GM23338 (cell line): ENCODE data around the gene WDR44. TPM values are rescaled to one million over a fixed set of nuclear protein-coding genes. Genes with fewer than 3 reads are reported as not detected.

Source experiments
- ATAC-seq: fragments of 200-7000 bp; cut with Tn5 transposase; 3 replicates; pipeline ENCODE4 v1.9.1; 2020
- DNase-seq: peaks from one replicate; pipeline ENCODE4 v3.0.0-alpha.2; 2015; ENCODE audit warnings: low spot score
- H2AFZ ChIP-seq: fragments of 200-600 bp; sonication (generic); 2 replicates; pipeline ENCODE4 v1.8.0; 2016; ENCODE audit warnings: antibody characterized with exemption, mild to moderate bottlenecking, moderate library complexity
- H3F3A ChIP-seq: fragments of 200-600 bp; sonication (generic); replicated peaks from 2 replicates; pipeline ENCODE4 v1.8.0; 2017; ENCODE audit warnings: antibody characterized with exemption, mixed run types, low read depth
- H3K27ac ChIP-seq: fragments of 200-600 bp; sonication (generic); 2 replicates; pipeline ENCODE4 v1.6.1; 2016; ENCODE audit warnings: low read depth
- H3K27me3 ChIP-seq: fragments of 200-600 bp; sonication (generic); 2 replicates; pipeline ENCODE4 v1.8.0; 2016; ENCODE audit warnings: mild to moderate bottlenecking, mixed run types, moderate library complexity; ENCODE audit not compliant: insufficient read depth
- H3K36me3 ChIP-seq: fragments of 200-600 bp; sonication (generic); 2 replicates; pipeline ENCODE4 v1.8.0; 2016; ENCODE audit warnings: mild to moderate bottlenecking; ENCODE audit not compliant: insufficient read depth
- H3K4me1 ChIP-seq: fragments of 200-600 bp; sonication (generic); 2 replicates; pipeline ENCODE4 v1.8.0; 2016; ENCODE audit warnings: mild to moderate bottlenecking, moderate library complexity; ENCODE audit not compliant: insufficient read depth
- H3K4me2 ChIP-seq: fragments of 200-600 bp; sonication (generic); 2 replicates; pipeline ENCODE4 v1.7.1; 2017; ENCODE audit warnings: mixed run types
- H3K4me3 ChIP-seq: fragments of 200-600 bp; sonication (generic); 2 replicates; pipeline ENCODE4 v1.6.1; 2016; ENCODE audit warnings: mixed run types
- H3K79me2 ChIP-seq: fragments of 200-600 bp; sonication (generic); replicated peaks from 2 replicates; pipeline ENCODE4 v1.8.0; 2017; ENCODE audit warnings: mild to moderate bottlenecking; ENCODE audit not compliant: insufficient read depth
- H3K9me2 ChIP-seq: fragments of 200-600 bp; sonication (generic); 2 replicates; pipeline ENCODE4 v1.8.0; 2017; ENCODE audit not compliant: insufficient read depth
- H4K20me1 ChIP-seq: fragments of 200-600 bp; sonication (generic); replicated peaks from 2 replicates; pipeline ENCODE4 v1.8.0; 2017; ENCODE audit warnings: mild to moderate bottlenecking; ENCODE audit not compliant: insufficient read depth
- H3K27ac Mint-ChIP-seq: 2 replicates; pipeline ENCODE4 v1.8.0; 2020; ENCODE audit warnings: inconsistent platforms, mild to moderate bottlenecking, moderate library complexity, mixed read lengths
- H3K27me3 Mint-ChIP-seq: 3 replicates; pipeline ENCODE4 v1.8.0; 2022; ENCODE audit warnings: low read depth, mild to moderate bottlenecking, moderate library complexity, mixed read lengths, inconsistent platforms; ENCODE audit not compliant: insufficient read depth, poor library complexity
- H3K36me3 Mint-ChIP-seq: 3 replicates; pipeline ENCODE4 v1.8.0; 2021; ENCODE audit warnings: low read depth, mild to moderate bottlenecking, inconsistent platforms, moderate library complexity, mixed read lengths
- H3K4me1 Mint-ChIP-seq: 3 replicates; pipeline ENCODE4 v1.8.0; 2020; ENCODE audit warnings: mild to moderate bottlenecking, inconsistent platforms, mixed read lengths
- H3K4me3 Mint-ChIP-seq: 3 replicates; pipeline ENCODE4 v1.8.0; 2021; ENCODE audit warnings: moderate library complexity, mild to moderate bottlenecking, inconsistent platforms, mixed read lengths
- H3K9me3 Mint-ChIP-seq: 3 replicates; pipeline ENCODE4 v1.8.0; 2020; ENCODE audit warnings: moderate library complexity, mild to moderate bottlenecking, inconsistent platforms, mixed read lengths
- CREB1 ChIP-seq: fragments of 250-450 bp; sonication (Bioruptor Pico); IDR thresholded peaks from 2 replicates; pipeline ENCODE4 v1.5.0; 2020; ENCODE audit warnings: low read depth, mild to moderate bottlenecking, moderate library complexity
- CTCF ChIP-seq, 2 experiments: fragments of 200-600 bp in 1 of 2; sonication (generic) in 1 of 2; conservative IDR thresholded peaks; 2 replicates each; pipeline versions ENCODE4 v1.5.1 to v1.6.1; 2016 to 2017; ENCODE audit warnings: antibody characterized with exemption in 2 of 2, low read depth in 2 of 2, mild to moderate bottlenecking in 2 of 2, moderate library complexity in 1 of 2
- ETS1 ChIP-seq: IDR thresholded peaks from 2 replicates; pipeline ENCODE4 v1.6.1; 2016; ENCODE audit warnings: antibody characterized with exemption
- EZH2 ChIP-seq: fragments of 200-600 bp; sonication (generic); IDR thresholded peaks from one replicate; pipeline ENCODE4 v1.8.0; 2017; ENCODE audit warnings: antibody characterized with exemption, mild to moderate bottlenecking, low read depth; ENCODE audit not compliant: unreplicated experiment
- EZH2phosphoT487 ChIP-seq: fragments of 200-600 bp; sonication (generic); IDR thresholded peaks from one replicate; pipeline ENCODE4 v1.8.1; 2018; ENCODE audit warnings: antibody characterized with exemption; ENCODE audit not compliant: unreplicated experiment
- JUNB ChIP-seq: IDR thresholded peaks from one replicate; pipeline ENCODE4 v1.6.1; 2016; ENCODE audit warnings: antibody characterized with exemption; ENCODE audit not compliant: unreplicated experiment
- NANOG ChIP-seq: IDR thresholded peaks from 2 replicates; pipeline ENCODE4 v1.6.1; 2016; ENCODE audit warnings: antibody characterized with exemption, borderline replicate concordance
- POLR2AphosphoS5 ChIP-seq: IDR thresholded peaks from 2 replicates; pipeline ENCODE4 v1.6.1; 2016; ENCODE audit warnings: antibody characterized with exemption, low read depth
- REST ChIP-seq: IDR thresholded peaks from one replicate; pipeline ENCODE4 v1.6.1; 2018; ENCODE audit warnings: antibody characterized with exemption; ENCODE audit not compliant: unreplicated experiment
- STAT1 ChIP-seq: IDR thresholded peaks from one replicate; pipeline ENCODE4 v1.6.1; 2016; ENCODE audit warnings: antibody characterized with exemption; ENCODE audit not compliant: unreplicated experiment
- ZNF114 ChIP-seq: fragments of 250-450 bp; sonication (Bioruptor Pico); IDR thresholded peaks from 2 replicates; pipeline ENCODE4 v1.5.0; 2020; ENCODE audit warnings: mild to moderate bottlenecking, moderate library complexity
- ZNF331 ChIP-seq: fragments of 250-450 bp; sonication (Bioruptor Pico); IDR thresholded peaks from 2 replicates; pipeline ENCODE4 v1.5.0; 2020; ENCODE audit warnings: low read depth, mild to moderate bottlenecking, moderate library complexity
- polyA plus RNA-seq: library from polyadenylated mRNA; unstranded; fragments of >200 nt; fragmentation: Nextera tagmentation; extraction: Ambion mirVana; gene quantifications from 2 replicates; pipeline ENCODE4 v1.2.1, GENCODE V29; 2016
- total RNA-seq: library from RNA; depleted of rRNA; stranded (reverse); fragments of >200 nt; shearing (Covaris generic); gene quantifications from 2 replicates; pipeline ENCODE4 v1.2.3, GENCODE V29; 2014

Gene WDR44
- total and polyA plus RNA-seq, 2 experiments from 2014 or later = 17.5 to 21.0 TPM

GRCh38 chrX:118392716-118393115 lies 46.8 kb downstream of the WDR44 start (continued):
- TF ChIP-seq ETS1 = no peak

GRCh38 chrX:118396113-118396512 lies 50.2 kb downstream of the WDR44 start:
- ATAC-seq = no peak
- peaks cover 4% of the 10 kb centered on the region; the same call in 1 of the 2 replicates for H3K36me3 ChIP-seq
- no peak for TF ChIP-seq ZNF331 (CRISPR knock-in tag)
- TF ChIP-seq NANOG = no peak
- TF ChIP-seq POLR2AphosphoS5 = no peak
- no peak for TF ChIP-seq EZH2phosphoT487
- no peak for TF ChIP-seq ZNF114 (CRISPR knock-in tag)
- no peak for TF ChIP-seq JUNB
- no peak for TF ChIP-seq EZH2
- TF ChIP-seq CTCF (conservative IDR thresholded peaks at IDR 0.05; ENCODE audit: low read depth in 2 of 2) = no peak
- TF ChIP-seq CREB1 = no peak
- no peak for TF ChIP-seq STAT1
- no peak for TF ChIP-seq REST
- TF ChIP-seq ETS1 = no peak

More at GRCh38 chrX:118396113-118396512, 50.2 kb downstream of the WDR44 start:
- Histone ChIP-seq H3F3A (no peaks in the 10 kb centered on the region), H3K4me3 (no peak overlapping the region), H2AFZ (no peak overlapping the region), H3K9me2 (no peaks in the 10 kb centered on the region), H3K79me2 (no peaks in the 10 kb centered on the region), H3K27ac (no peak overlapping the region), H3K27me3 (no peaks in the 10 kb centered on the region), H3K4me1 (no peaks in the 10 kb centered on the region), H4K20me1 (no peaks in the 10 kb centered on the region; the same call in 1 of the 2 replicates), H3K4me2 (no peak overlapping the region)
- Mint-ChIP-seq H3K36me3 (peaks cover 33% of the 10 kb centered on the region), H3K4me3 (no peak overlapping the region), H3K27ac (no peak overlapping the region), H3K4me1 (no peaks in the 10 kb centered on the region), H3K27me3 (no peaks in the 10 kb centered on the region), H3K9me3 (no peaks in the 10 kb centered on the region)
- DNase-seq = no peak
